GM19438 (cell line): ENCODE results near the gene PBX4.

Experiments
- ATAC-seq: cut with Tn5 transposase; IDR thresholded peaks from one replicate; pipeline ENCODE4 v1.9.1; 2021; ENCODE audit warnings: low read depth; ENCODE audit not compliant: unreplicated experiment

PBX4 gene

DNA sequence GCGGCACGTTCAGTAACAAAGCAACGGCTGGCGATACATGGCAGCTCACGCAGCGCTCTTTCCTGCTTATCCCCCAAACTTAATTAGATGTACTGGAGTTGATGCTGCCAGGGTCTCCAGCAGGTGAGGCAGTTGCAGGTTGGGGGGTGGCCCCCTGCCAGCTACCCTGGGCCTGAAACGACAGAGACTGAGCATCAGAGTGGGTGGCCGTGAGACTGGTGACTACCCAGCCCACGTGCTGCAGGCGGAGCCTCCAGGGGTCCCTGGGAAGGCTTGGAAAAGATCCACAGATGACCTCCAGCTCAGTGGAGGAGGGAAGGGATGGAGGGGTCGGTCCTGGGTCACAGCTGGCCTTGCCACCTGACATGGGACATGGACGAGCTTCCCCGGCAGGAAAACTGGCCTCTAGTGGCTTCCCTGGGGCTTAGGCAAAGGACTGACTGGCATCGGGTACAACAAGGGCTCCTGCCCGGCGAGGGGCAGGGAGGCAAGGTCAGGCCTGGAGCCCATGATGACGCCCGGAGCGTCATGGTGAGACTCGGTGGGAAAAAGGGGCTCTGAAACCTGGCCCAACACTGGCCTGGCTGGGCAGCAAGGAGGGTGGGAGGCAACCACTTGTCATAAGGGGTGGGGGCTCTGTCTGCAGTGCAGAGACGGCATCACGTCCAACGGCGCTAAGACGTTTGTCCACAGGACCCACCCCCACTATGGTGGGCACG lies 56.4 kb downstream of the PBX4 start:
- ATAC-seq = no peak

DNA sequence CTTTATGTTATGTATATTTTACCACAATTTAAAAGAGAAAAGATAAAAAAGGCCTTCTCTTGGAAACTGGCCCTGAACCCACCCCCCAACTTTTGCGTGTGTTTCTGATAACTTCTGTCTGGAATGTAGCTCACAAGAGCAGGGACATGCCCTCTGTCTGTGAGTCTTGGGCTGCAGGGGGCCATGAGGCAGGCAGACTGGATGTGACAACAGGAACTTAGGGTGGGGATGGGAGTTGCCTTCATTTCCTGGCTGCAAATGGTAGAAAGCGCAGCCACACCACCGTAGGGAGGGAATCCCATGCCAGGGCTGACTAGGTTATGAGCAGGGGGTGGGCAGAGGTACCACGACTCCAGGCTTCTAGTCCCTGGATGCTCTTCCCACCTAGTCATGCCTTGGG lies 58.6 kb downstream of the PBX4 start:
- no peak for ATAC-seq

DNA sequence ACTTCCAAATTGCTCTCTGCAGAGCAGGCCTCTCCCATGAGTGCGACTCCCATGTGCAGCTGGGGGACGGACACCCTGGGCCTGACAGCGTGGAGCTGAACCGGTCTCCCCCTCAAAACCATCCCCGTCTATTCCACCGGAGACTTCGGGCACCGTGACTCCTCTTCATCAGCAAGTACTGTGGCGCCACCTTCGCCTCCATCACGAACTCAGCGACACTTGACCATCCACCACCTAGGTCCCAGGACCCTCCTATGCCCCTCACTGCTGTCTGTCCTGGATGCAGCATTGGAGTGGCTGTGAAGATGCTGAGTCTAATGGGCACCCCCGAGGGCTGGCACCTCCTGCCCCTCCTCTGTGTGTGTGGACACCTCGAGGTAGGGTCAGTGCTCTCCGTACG lies 59.9 kb downstream of the PBX4 start:
- no peak for ATAC-seq

DNA sequence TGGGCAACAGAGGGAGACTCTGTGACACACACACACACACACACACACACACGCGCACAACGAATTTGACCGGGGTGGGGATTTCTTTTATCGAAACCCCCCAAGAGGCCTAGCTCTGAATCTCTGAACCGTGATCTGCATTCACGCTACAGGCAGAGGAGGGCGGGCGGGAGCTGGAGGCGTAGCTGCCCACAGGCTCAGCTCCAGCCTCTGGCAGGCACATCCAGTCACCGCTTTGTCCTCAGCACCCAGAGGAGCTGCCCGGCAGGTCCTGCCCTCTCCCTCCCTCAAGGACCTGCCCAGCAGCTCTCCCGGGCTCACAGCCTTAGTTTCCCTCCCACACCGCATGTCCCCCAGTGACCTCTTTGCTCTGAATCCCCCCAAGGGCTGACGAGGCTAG lies 60.4 kb downstream of the PBX4 start:
- ATAC-seq = no peak

- no peak for ATAC-seq
Measured at GRCh38 chr19:19554074-19555023, 64.1 kb downstream of the PBX4 start.

DNA sequence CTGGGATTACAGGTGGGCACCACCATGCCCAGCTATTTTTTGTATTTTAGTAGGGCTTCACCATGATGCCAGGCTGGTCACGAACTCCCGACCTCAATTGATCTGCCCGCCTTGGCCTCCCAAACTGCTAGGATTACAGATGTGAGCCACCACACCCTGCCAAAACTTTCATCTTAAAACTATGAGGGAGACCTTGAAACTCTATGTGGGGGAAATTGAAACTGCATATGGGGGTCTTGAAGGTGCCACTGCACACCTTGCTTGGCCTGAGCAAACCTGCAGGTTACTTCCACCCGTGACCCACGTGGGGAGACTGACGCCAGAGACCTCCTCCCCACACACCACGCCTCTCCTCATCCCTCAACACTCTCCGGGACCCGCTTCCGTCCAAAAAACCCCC lies 64.8 kb downstream of the PBX4 start:
- ATAC-seq = no peak

DNA sequence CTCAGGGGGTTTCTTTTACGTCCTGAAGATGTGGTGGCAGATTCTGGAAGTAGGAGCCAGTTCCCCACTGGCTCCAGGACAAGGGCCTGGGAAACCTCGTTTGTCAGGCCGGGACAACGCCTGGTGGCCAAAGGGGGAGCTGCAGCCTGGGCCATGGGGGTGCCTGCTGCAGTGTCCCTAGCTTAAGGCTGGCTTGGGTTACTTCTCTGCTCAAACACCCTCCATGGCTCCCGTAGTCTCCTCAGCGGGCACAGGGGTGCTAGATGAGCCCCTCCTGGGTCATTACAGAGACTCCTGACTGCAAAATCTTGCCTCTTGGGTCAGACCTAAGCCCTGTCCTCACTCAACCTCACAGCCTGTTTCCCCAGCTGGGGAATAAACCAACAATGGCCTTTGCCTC lies 65.7 kb downstream of the PBX4 start:
- no peak for ATAC-seq

DNA sequence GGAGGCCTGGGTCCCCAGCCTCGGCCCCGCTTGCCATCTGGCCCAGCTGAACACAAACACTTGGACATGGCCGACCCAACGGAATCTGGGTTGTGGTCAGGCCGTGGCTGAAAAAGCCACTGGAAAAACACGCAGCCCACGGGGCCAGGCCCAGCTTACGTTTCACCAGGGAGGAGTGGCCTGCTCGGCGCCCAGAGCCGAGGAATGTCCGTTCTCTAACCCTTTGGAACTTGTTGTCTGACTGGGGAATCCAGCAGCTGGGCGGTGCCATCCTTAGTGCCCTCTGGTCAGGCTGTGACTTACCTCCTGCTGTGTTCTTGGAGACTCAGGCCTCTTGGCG lies 66.7 kb downstream of the PBX4 start:
- ATAC-seq = no peak

GRCh38 chr19:19550972-19551852 lies 67.3 kb downstream of the PBX4 start:
- no peak for ATAC-seq

DNA sequence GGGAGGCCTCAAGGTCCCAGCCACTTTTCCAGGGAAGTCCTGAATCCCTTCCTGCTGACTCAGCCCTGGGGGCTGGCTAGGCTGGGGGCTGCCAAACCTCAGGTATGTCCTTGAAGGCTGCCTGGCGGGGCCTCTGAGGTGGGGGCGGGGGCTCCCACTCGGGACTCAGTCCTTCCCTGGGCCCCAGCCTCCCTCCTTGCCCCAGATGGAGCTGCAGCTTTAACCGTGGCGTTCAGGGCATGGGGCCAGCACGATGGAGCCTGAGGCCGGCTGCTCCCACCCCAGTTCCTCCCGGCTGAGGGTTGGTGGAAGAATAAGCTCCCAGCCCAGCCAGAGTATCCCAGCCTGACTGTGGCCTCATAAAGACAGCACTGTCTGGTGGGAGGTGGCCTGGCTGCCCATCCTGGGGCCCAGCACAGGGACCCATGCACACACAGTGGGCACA lies 68.0 kb downstream of the PBX4 start:
- ATAC-seq = no peak

GRCh38 chr19:19549804-19550464 lies 68.6 kb downstream of the PBX4 start:
- no peak for ATAC-seq

GRCh38 chr19:19548915-19549759 lies 69.3 kb downstream of the PBX4 start:
- no peak for ATAC-seq

DNA sequence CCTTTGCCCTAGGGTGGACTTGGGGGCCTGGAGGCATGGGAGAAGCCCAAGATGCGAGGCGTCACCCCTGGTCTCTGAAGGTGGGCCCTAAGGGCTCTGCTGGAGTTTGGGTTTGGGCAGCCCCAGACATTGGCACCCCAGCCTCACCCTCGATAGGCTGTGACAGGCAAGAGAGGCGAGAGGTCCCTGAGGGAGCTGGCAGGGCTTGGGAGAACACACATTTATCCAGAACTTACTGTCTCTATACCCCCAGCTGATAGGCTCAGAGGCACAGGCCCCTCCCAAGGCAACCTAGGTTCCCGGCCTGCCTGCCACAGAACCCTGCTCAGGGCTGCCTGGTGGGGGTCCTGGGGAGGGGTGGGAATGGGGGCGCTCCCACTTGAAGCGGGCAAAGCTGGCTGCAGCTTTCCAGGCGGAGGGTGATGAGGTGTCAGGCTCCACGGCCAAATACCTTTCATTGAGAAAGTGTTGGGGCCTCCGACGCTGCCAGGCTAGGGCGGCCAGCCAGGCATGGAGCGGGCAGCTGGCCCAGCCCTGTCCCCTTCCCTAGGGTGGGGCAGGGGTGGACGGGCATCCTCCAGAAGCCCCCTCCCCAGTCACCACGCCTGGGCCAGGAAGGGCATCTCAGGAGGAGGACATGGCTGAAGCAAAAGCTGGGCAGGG lies 70.7 kb downstream of the PBX4 start:
- no peak for ATAC-seq

DNA sequence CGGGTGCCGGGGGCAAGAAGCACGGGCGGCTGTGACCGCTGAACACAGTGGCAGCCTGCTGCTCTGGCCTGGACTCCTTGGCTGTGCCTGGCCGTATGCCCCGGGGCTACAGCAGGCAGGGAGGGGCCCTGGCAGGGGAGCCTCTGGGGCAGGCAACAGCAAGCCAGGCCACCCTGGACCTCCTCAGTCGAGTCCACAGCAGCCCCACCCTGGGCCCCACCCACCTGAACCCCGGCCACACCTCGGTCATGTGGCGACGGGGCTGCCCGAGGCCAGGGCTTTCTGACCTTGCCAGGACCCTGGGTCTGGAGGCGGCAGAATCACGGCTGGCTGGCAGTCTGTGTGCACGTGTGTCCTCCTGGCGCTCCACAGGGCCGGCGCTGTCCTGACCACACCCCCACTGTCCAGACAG lies 71.7 kb downstream of the PBX4 start:
- ATAC-seq = no peak

GRCh38 chr19:19545707-19546106 lies 72.8 kb downstream of the PBX4 start:
- ATAC-seq = no peak

DNA sequence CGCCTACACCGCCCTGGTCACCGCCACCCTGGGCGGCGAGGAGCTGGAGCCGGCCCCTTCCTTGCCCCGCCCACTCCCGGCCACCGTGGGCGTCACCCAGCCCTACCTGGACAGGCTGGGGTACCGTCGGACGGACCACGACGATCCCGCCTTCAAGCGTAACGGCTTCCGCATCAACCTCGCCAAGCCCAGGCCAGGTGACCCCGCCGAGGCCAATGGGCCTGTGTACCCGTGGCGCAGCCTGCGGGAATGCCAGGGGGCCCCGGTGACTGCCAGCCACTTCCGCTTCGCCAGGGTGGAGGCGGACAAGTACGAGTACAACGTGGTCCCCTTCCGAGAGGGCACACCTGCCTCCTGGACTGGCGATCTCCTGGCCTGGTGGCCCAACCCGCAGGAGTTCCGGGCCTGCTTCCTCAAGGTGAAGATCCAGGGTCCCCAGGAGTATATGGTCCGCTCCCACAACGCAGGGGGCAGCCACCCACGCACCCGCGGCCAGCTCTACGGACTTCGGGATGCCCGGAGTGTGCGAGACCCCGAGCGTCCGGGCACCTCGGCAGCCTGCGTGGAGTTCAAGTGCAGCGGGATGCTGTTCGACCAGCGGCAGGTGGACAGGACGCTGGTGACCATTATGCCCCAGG lies 73.4 kb downstream of the PBX4 start:
- no peak for ATAC-seq

GRCh38 chr19:19544257-19544953 lies 74.1 kb downstream of the PBX4 start:
- no peak for ATAC-seq

- no peak for ATAC-seq
Measured at GRCh38 chr19:19543640-19544039, 74.8 kb downstream of the PBX4 start.
